ENCODE data around the gene HOXA9.

The HOXA9 gene

GRCh38 chr7:27165089-27165995 lies at the start of gene HOXA9:
HOXA9 (minus strand) TSS chr7:27165537; CDS start chr7:27165457, 80 bp downstream.
- DNase-seq, result no peak

- DNase-seq, result no peak
These were observed 49.1 kb upstream of the HOXA9 start for GRCh38 chr7:27214239-27214950.

- DNase-seq, result no peak
These were observed 48.3 kb upstream of the HOXA9 start for GRCh38 chr7:27213433-27214238.

- peak; percentile 38 for DNase-seq
These were observed 47.4 kb upstream of the HOXA9 start for GRCh38 chr7:27212497-27213432.

GRCh38 chr7:27211764-27212204 lies 46.4 kb upstream of the HOXA9 start:
- no peak for DNase-seq

GRCh38 chr7:27211084-27211446 lies 45.7 kb upstream of the HOXA9 start:
- no peak for DNase-seq

- DNase-seq, result peak; percentile 80
These were observed 45.2 kb upstream of the HOXA9 start for GRCh38 chr7:27210441-27211083.

- DNase-seq, result no peak
These were observed 44.6 kb upstream of the HOXA9 start for GRCh38 chr7:27209933-27210440.

GRCh38 chr7:27208998-27209397 lies 43.7 kb upstream of the HOXA9 start:
- DNase-seq, result no peak

- DNase-seq, result no peak
These were observed 42.1 kb upstream of the HOXA9 start for GRCh38 chr7:27207348-27207985.

- no peak for DNase-seq
These were observed 40.3 kb upstream of the HOXA9 start for GRCh38 chr7:27205325-27206280.

GRCh38 chr7:27204851-27205322 lies 39.5 kb upstream of the HOXA9 start:
- DNase-seq, result peak; percentile 54

- DNase-seq, result no peak
These were observed 38.7 kb upstream of the HOXA9 start for GRCh38 chr7:27203964-27204594.

- no peak for DNase-seq
These were observed 38.1 kb upstream of the HOXA9 start for GRCh38 chr7:27203365-27203953.

GRCh38 chr7:27202862-27203134 lies 37.5 kb upstream of the HOXA9 start:
- no peak for DNase-seq

- DNase-seq, result no peak
These were observed 36.9 kb upstream of the HOXA9 start for GRCh38 chr7:27202018-27202861.

GRCh38 chr7:27201580-27202017 lies 36.3 kb upstream of the HOXA9 start:
- DNase-seq, result no peak

Data from DMS53 (cell line).